Heart left ventricle (tissue), 16 donors: ENCODE measurements around the gene NDUFS3. TPM values are rescaled to one million over a fixed set of nuclear protein-coding genes. Genes with fewer than 3 reads are reported as not detected.

ENCODE experiments used
- ATAC-seq, 4 donors: fragments of 200-7000 bp; cut with Tn5 transposase; one replicate each; pipeline ENCODE4 v1.9.1; 2020 to 2022; ENCODE audit warnings: moderate library complexity in 4 of 4, mild to moderate bottlenecking in 3 of 4, moderate number of reproducible peaks in 1 of 4
- DNase-seq, 5 donors: peaks; one replicate each; pipeline ENCODE4 v3.0.0-alpha.2; 2020
- H3K27ac ChIP-seq, 12 donors: fragments of 200-600 bp; sonication (generic) in 4 of 12; one replicate each; pipeline versions ENCODE4 v1.5.0 to v1.8.0; 2016 to 2022; ENCODE audit warnings: mild to moderate bottlenecking in 2 of 12
- H3K27me3 ChIP-seq, 9 donors: fragments of 200-600 bp; sonication (generic) in 2 of 9; one replicate each; pipeline versions ENCODE4 v1.5.1 to v1.8.0; 2016 to 2022; ENCODE audit warnings: mild to moderate bottlenecking in 3 of 9
- H3K36me3 ChIP-seq, 9 donors: fragments of 200-600 bp; sonication (generic) in 2 of 9; one replicate each; pipeline versions ENCODE4 v1.5.0 to v1.8.0; 2018 to 2022; ENCODE audit warnings: mild to moderate bottlenecking in 2 of 9
- H3K4me1 ChIP-seq, 12 donors: fragments of 200-600 bp; sonication (generic) in 4 of 12; one replicate each; pipeline versions ENCODE4 v1.5.0 to v1.8.0; 2016 to 2022; ENCODE audit warnings: mild to moderate bottlenecking in 3 of 12
- H3K4me3 ChIP-seq, 12 donors: fragments of 200-600 bp; sonication (generic) in 4 of 12; one replicate each; pipeline versions ENCODE4 v1.5.0 to v1.8.0; 2017 to 2022; ENCODE audit warnings: mild to moderate bottlenecking in 9 of 12, moderate library complexity in 4 of 12
- H3K9me3 ChIP-seq, 12 donors: fragments of 200-600 bp; sonication (generic) in 4 of 12; one replicate each; pipeline versions ENCODE4 v1.5.0 to v1.8.0; 2016 to 2022; ENCODE audit warnings: mild to moderate bottlenecking in 1 of 12
- CTCF ChIP-seq, 12 donors: fragments of 200-600 bp; sonication (generic) in 4 of 12; IDR thresholded peaks; one replicate each; pipeline versions ENCODE4 v1.5.0 to v1.8.0; 2018 to 2022; ENCODE audit warnings: antibody characterized with exemption in 12 of 12, mild to moderate bottlenecking in 5 of 12
- POLR2A ChIP-seq, 2 donors: fragments of 450-650 bp; IDR thresholded peaks; one replicate each; pipeline ENCODE4 v1.6.1; 2017; ENCODE audit warnings: antibody characterized with exemption in 2 of 2, mild to moderate bottlenecking in 2 of 2, moderate library complexity in 2 of 2
- WGBS, 4 donors: extraction: QIAGEN DNeasy Blood & Tissue Kit in 2 of 4; methylation state at CpG; one replicate each; pipeline versions ENCODE4 v1.1.5 to v1.1.7; 2013 to 2018; 5-methylcytosine and 5-hydroxymethylcytosine counted together
- intact Hi-C, 10 donors: fragments of 100-400 bp; cut with DNase I; formaldehyde crosslinking; loops; one replicate each; pipeline versions ENCODE4 v1.11.1 to v1.14.2; 2022
- polyA plus RNA-seq, 2 donors: library from polyadenylated mRNA; stranded (reverse); fragments of 200-250 nt; gene quantifications; one replicate each; pipeline ENCODE4 v1.2.3, GENCODE V29; 2013
- total RNA-seq, 9 donors: library from RNA; depleted of rRNA in 2 of 9; stranded (reverse); fragments of >200 nt in 2 of 9; fragmentation: NEBNext Ultra II Directional in 3 of 9; extraction: Animal tissue kit (Norgen Biotek cat#: 25700) in 3 of 9; gene quantifications; one replicate each; pipeline versions ENCODE4 v1.1.0 to v1.2.4, GENCODE V29; 2016 to 2023
- donor health status: ischemic (EF 13 %, LVEDD 7.1; RV severe dilation, severe dysfunction).
- donor health status: healthy with polysubstance abuse.
- donor health status: DM: no; HTN: yes; CAD: no.
- donor health status: DM: no; HTN: no; CAD: no.
- donor health status: ischemic (EF 25% LVEDD 6.9; RV normal size, moderate dysfunction).
- donor health status: ischemic (EF 25% LVEDD 5.7; RV mildly dilated, moderate dysfunction).
- donor health status: healthy.
- donor health status: DM: yes; HTN: yes; CAD: no.
- donor health status: ischemic (EF 35%, LVEDD 5.7; RV mildly dilated, moderate dysfunction).
- donor health status: nonischemic (EF 11% LVEDD 7.7; RV severe dilation, severe dysfunction).
- donor health status: DM: yes; HTN: yes; CAD: no.
- donor health status: PGD.
- donor health status: ischemic (EF 29% LVEDD 5.4; RV normal size, mild dysfunction).
- donor health status: nonischemic (EF 23%, LVEDD 6.1; RV moderate dilation, normal function).

NDUFS3 gene
- total and polyA plus RNA-seq, 11 donors = 134 to 478 (median 236) TPM

DNA sequence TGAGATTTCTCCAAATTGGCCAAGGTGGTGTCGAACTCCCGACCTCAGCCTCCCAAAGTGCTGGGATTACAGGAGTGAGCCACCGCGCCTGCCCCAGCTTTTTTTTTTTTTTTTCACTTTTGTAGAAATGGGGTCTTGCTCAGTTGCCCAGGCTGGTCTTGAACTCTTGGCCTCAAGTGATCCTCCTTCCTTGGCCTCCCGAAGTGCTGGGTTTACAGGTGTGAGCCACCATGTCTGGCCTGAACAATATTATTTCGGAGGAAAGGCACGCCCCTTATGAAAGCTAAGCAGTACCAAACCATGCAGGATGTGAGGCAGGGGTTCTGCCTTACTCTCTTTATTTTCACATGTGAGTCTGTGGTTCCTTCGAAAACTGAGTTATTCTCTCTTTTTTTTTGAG, 47.4 kb downstream of the NDUFS3 start:
- Histone ChIP-seq H3K27ac (no peak overlapping the region), H3K9me3 (no peaks in the 10 kb centered on the region), H3K36me3 (peaks cover 3 to 100% (median 100%) of the 10 kb centered on the region in 9 donors), H3K27me3 (no peaks in the 10 kb centered on the region), H3K4me1 (peaks cover 0 to 6% (median 0%) of the 10 kb centered on the region in 12 donors), H3K4me3 (no peak overlapping the region)
- TF ChIP-seq POLR2A (IDR thresholded peaks at IDR 0.05) (no peak), CTCF (IDR thresholded peaks at IDR 0.05) (no peak)
- ATAC-seq (no peak), DNase-seq (no peak)
- intact Hi-C loops = no loop called here
- WGBS, 4 donors = 91 to 98% (median 97%) methylated on average over 8 of the region's 8 CpGs

DNA sequence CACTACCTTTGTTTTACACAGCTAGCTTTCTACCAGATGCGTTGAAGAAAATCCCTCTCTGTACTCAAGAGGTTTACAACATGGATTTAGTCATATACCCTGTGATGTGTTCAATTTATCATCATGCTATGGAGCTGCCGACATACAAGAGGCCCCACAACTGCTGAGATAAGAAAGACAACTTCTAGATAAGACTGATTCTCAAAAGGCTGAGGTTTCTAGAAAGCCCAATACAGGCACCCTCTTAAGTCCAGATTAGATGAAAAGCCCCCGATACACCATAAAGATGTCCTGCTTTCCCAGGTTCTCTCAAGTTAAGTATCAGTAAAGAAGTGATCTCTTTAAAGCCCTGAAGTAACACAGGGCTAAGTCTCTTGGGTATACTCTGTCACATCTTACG, 49.2 kb downstream of the NDUFS3 start:
- Histone ChIP-seq H3K9me3 (no peaks in the 10 kb centered on the region), H3K27ac (no peak overlapping the region), H3K4me3 (no peak overlapping the region), H3K27me3 (no peaks in the 10 kb centered on the region), H3K36me3 (peaks cover 3 to 100% (median 97%) of the 10 kb centered on the region in 9 donors), H3K4me1 (peaks cover 0 to 6% (median 0%) of the 10 kb centered on the region in 12 donors)
- TF ChIP-seq POLR2A (IDR thresholded peaks at IDR 0.05) (no peak), CTCF (IDR thresholded peaks at IDR 0.05) (no peak)
- intact Hi-C loops = no loop called here
- DNase-seq (no peak), ATAC-seq (no peak)
- WGBS, 4 donors = 73 to 83% (median 79%) methylated on average over 4 of the region's 4 CpGs

- Histone ChIP-seq H3K27me3 (no peaks in the 10 kb centered on the region), H3K4me3 (no peak overlapping the region), H3K27ac (no peak overlapping the region), H3K36me3 (peaks cover 3 to 100% (median 94%) of the 10 kb centered on the region in 9 donors), H3K9me3 (no peaks in the 10 kb centered on the region), H3K4me1 (peaks cover 0 to 6% (median 0%) of the 10 kb centered on the region in 12 donors)
- DNase-seq (no peak), ATAC-seq (no peak)
- intact Hi-C loops = no loop called here
- TF ChIP-seq CTCF (IDR thresholded peaks at IDR 0.05) = no peak
- TF ChIP-seq POLR2A (IDR thresholded peaks at IDR 0.05) = no peak
- WGBS, 4 donors = 36 to 43% (median 42%) methylated on average over 5 of the region's 5 CpGs
These were observed 52.6 kb downstream of the NDUFS3 start for GRCh38 chr11:47631473-47631872.

Other genes with a start within 250 kb of the NDUFS3 start
- gene MYBPC3, start 226.4 kb upstream of the NDUFS3 start, total RNA-seq = 1,000 to 10,000 TPM; 1,340 to 3,074 (median 2,074) TPM
- 1,000 to 10,000 TPM in 1 of 2 donors, 100 to 1,000 TPM in 1; 425 to 1,204 TPM for gene MYBPC3, start 226.4 kb upstream of the NDUFS3 start, polyA plus RNA-seq
- gene SPI1, start 200.5 kb upstream of the NDUFS3 start, total RNA-seq = 10 to 100 TPM in 4 of 9 donors, 1 to 10 TPM in 5; 2.8 to 78.9 (median 8.5) TPM
- gene SPI1, start 200.5 kb upstream of the NDUFS3 start, polyA plus RNA-seq = 1 to 10 TPM; 4.3 to 7.7 TPM
- gene SLC39A13, start 170.5 kb upstream of the NDUFS3 start, total RNA-seq = 10 to 100 TPM; 33.5 to 82.8 (median 45.3) TPM
- 10 to 100 TPM; 56.5 to 97.3 TPM for gene SLC39A13, start 170.5 kb upstream of the NDUFS3 start, polyA plus RNA-seq
- 100 to 1,000 TPM; 121 to 215 (median 151) TPM for gene PSMC3, start 152.6 kb upstream of the NDUFS3 start, total RNA-seq
- 100 to 1,000 TPM; 195 to 258 TPM for gene PSMC3, start 152.6 kb upstream of the NDUFS3 start, polyA plus RNA-seq
- 1 to 10 TPM; 1.4 to 6.5 (median 3.6) TPM for gene RAPSN, start 129.9 kb upstream of the NDUFS3 start, total RNA-seq
- 1 to 10 TPM in 1 of 2 donors, under 1 TPM in 1; 0.43 to 2.2 TPM for gene RAPSN, start 129.9 kb upstream of the NDUFS3 start, polyA plus RNA-seq
- gene CELF1, start 25.9 kb upstream of the NDUFS3 start, total RNA-seq = 100 to 1,000 TPM in 2 of 9 donors, 10 to 100 TPM in 7; 63.3 to 111 (median 88.6) TPM
- gene CELF1, start 25.9 kb upstream of the NDUFS3 start, polyA plus RNA-seq = 10 to 100 TPM; 27.3 to 65.2 TPM
- gene PTPMT1, start 13.5 kb upstream of the NDUFS3 start, total RNA-seq = 10 to 100 TPM; 17.4 to 77.4 (median 22.7) TPM
- gene PTPMT1, start 13.5 kb upstream of the NDUFS3 start, polyA plus RNA-seq = 10 to 100 TPM; 37.2 to 50.8 TPM
- 10 to 100 TPM; 10.7 to 23.7 (median 15.7) TPM for gene KBTBD4, start 104 bp upstream of the NDUFS3 start, total RNA-seq
- 10 to 100 TPM in 1 of 2 donors, 1 to 10 TPM in 1; 5.0 to 12.8 TPM for gene KBTBD4, start 104 bp upstream of the NDUFS3 start, polyA plus RNA-seq
- gene FAM180B, start 7.6 kb downstream of the NDUFS3 start, total RNA-seq = 1 to 10 TPM in 1 of 9 donors, under 1 TPM in 5, not detected in 3; 0.21 to 1.3 (median 0.39) TPM
- under 1 TPM in 1 of 2 donors, not detected in 1; 0.15 TPM for gene FAM180B, start 7.6 kb downstream of the NDUFS3 start, polyA plus RNA-seq
- gene C1QTNF4, start 15.3 kb downstream of the NDUFS3 start, total RNA-seq = 1 to 10 TPM in 2 of 9 donors, under 1 TPM in 6, not detected in 1; 0.23 to 1.5 (median 0.67) TPM
- gene C1QTNF4, start 15.3 kb downstream of the NDUFS3 start, polyA plus RNA-seq = under 1 TPM; 0.64 to 0.91 TPM
- 100 to 1,000 TPM in 5 of 9 donors, 10 to 100 TPM in 4; 38.2 to 135 (median 102) TPM for gene MTCH2, start 63.5 kb downstream of the NDUFS3 start, total RNA-seq
- gene MTCH2, start 63.5 kb downstream of the NDUFS3 start, polyA plus RNA-seq = 10 to 100 TPM; 41.2 to 95.9 TPM
- 1 to 10 TPM in 1 of 9 donors, under 1 TPM in 2, not detected in 6; 0.37 to 1.4 (median 0.40) TPM for gene AGBL2, start 136.3 kb downstream of the NDUFS3 start, total RNA-seq
- gene AGBL2, start 136.3 kb downstream of the NDUFS3 start, polyA plus RNA-seq = under 1 TPM; 0.03 to 0.19 TPM
- gene FNBP4, start 188.3 kb downstream of the NDUFS3 start, total RNA-seq = 10 to 100 TPM; 24.4 to 56.9 (median 42.5) TPM
- gene FNBP4, start 188.3 kb downstream of the NDUFS3 start, polyA plus RNA-seq = 10 to 100 TPM; 20.1 to 41.6 TPM